ENCODE data around the gene F2RL3. TPM values are rescaled to one million over a fixed set of nuclear protein-coding genes. Genes with fewer than 3 reads are reported as not detected.
"Not testable (repeated sequence)": the region's sequence is repeated elsewhere in the genome, so short reads cannot be mapped to it uniquely, and the experiment has no call there.

F2RL3 gene
- total RNA-seq, 1 donor from 2014 or later, result 0.92 TPM

GRCh38 chr19:16874250-16874977 is 14.4 kb upstream of the F2RL3 start:
- Mint-ChIP-seq H3K4me3 (ENCODE audit: unreplicated experiment) (peak overlapping the region; percentile 81), H3K36me3 (ENCODE audit: low read depth, unreplicated experiment) (peaks cover 43% of the 10 kb centered on the region), H3K27me3 (ENCODE audit: unreplicated experiment) (peaks cover 12% of the 10 kb centered on the region), H3K4me1 (ENCODE audit: unreplicated experiment) (peaks cover 25% of the 10 kb centered on the region), H3K27ac (ENCODE audit: unreplicated experiment) (peak overlapping the region; percentile 83), H3K9me3 (ENCODE audit: unreplicated experiment) (peaks cover 5% of the 10 kb centered on the region)
- no peak for DNase-seq (ENCODE audit: low spot score)
- TF ChIP-seq CTCF (IDR thresholded peaks at IDR 0.05; ENCODE audit: unreplicated experiment), result no peak

- peak overlapping the region; percentile 81 for H3K4me3 Mint-ChIP-seq (ENCODE audit: unreplicated experiment)
- H3K36me3 Mint-ChIP-seq (ENCODE audit: low read depth, unreplicated experiment), result peaks cover 46% of the 10 kb centered on the region
- not testable (repeated sequence) for H3K9me3 Mint-ChIP-seq (ENCODE audit: unreplicated experiment); DNase-seq (ENCODE audit: low spot score)
- H3K27ac Mint-ChIP-seq (ENCODE audit: unreplicated experiment), result peak overlapping the region; percentile 83
- H3K4me1 Mint-ChIP-seq (ENCODE audit: unreplicated experiment), result peaks cover 25% of the 10 kb centered on the region
- peaks cover 12% of the 10 kb centered on the region for H3K27me3 Mint-ChIP-seq (ENCODE audit: unreplicated experiment)
Observed at GRCh38 chr19:16874978-16875299, 13.9 kb upstream of the F2RL3 start.

- Mint-ChIP-seq H3K4me3 (ENCODE audit: unreplicated experiment) (peak overlapping the region; percentile 42), H3K27me3 (ENCODE audit: unreplicated experiment) (peaks cover 12% of the 10 kb centered on the region), H3K27ac (ENCODE audit: unreplicated experiment) (no peak overlapping the region), H3K4me1 (ENCODE audit: unreplicated experiment) (peaks cover 25% of the 10 kb centered on the region), H3K36me3 (ENCODE audit: low read depth, unreplicated experiment) (peaks cover 55% of the 10 kb centered on the region), H3K9me3 (ENCODE audit: unreplicated experiment) (peaks cover 9% of the 10 kb centered on the region)
- no peak for DNase-seq (ENCODE audit: low spot score)
- no peak for TF ChIP-seq CTCF (IDR thresholded peaks at IDR 0.05; ENCODE audit: unreplicated experiment)
Observed at GRCh38 chr19:16875584-16876555, 12.9 kb upstream of the F2RL3 start.

DNA sequence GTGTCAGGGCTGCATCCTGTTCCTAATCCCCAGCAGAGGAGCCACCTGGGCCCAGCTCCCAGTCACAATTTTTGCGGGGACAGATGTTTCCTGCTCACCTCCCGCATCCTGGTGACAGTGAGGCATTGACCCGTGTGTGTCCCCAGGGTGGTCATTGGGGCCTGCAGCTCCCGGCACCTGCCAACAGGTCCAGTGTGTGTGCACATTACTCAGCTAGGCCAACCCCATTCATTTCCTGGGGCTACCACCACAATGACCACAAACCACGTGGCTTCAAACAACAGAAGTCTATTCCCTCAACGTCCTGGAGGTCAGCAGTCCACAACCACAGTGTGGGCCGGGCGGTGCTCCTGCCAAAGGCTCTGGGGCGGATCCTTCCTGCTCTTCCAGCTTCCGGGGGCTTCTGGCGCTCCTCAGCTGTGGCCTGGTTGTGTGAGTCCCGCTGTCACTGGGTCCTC is 11.9 kb upstream of the F2RL3 start:
- H3K36me3 Mint-ChIP-seq (ENCODE audit: low read depth, unreplicated experiment), result peaks cover 56% of the 10 kb centered on the region
- H3K4me1 Mint-ChIP-seq (ENCODE audit: unreplicated experiment), result peaks cover 19% of the 10 kb centered on the region
- H3K27ac Mint-ChIP-seq (ENCODE audit: unreplicated experiment), result no peak overlapping the region
- peaks cover 12% of the 10 kb centered on the region for H3K27me3 Mint-ChIP-seq (ENCODE audit: unreplicated experiment)
- TF ChIP-seq CTCF (IDR thresholded peaks at IDR 0.05; ENCODE audit: unreplicated experiment), result no peak
- no peak for DNase-seq (ENCODE audit: low spot score)
- H3K9me3 Mint-ChIP-seq (ENCODE audit: unreplicated experiment), result peaks cover 10% of the 10 kb centered on the region
- no peak overlapping the region for H3K4me3 Mint-ChIP-seq (ENCODE audit: unreplicated experiment)

- Mint-ChIP-seq H3K4me3 (ENCODE audit: unreplicated experiment) (no peak overlapping the region), H3K9me3 (ENCODE audit: unreplicated experiment) (peaks cover 17% of the 10 kb centered on the region), H3K4me1 (ENCODE audit: unreplicated experiment) (peaks cover 15% of the 10 kb centered on the region), H3K27ac (ENCODE audit: unreplicated experiment) (peak overlapping the region; percentile 64), H3K27me3 (ENCODE audit: unreplicated experiment) (peaks cover 8% of the 10 kb centered on the region), H3K36me3 (ENCODE audit: low read depth, unreplicated experiment) (peaks cover 58% of the 10 kb centered on the region)
- no peak for DNase-seq (ENCODE audit: low spot score)
- no peak for TF ChIP-seq CTCF (IDR thresholded peaks at IDR 0.05; ENCODE audit: unreplicated experiment)
Observed at GRCh38 chr19:16877581-16877980, 11.2 kb upstream of the F2RL3 start.

All from endothelial cell (in vitro differentiated cells).